SK-N-MC (cell line): ENCODE results near the gene ADAMTS5.

Experiments used
- DNase-seq: peaks from one replicate; pipeline ENCODE4 v3.0.0-alpha.2; 2011; ENCODE audit warnings: low read depth, low spot score
- H3K27ac ChIP-seq: fragments of 200-600 bp; sonication (generic); 2 replicates; pipeline ENCODE4 v1.5.1; 2016; ENCODE audit warnings: mixed run types
- H3K36me3 ChIP-seq: fragments of 200-600 bp; sonication (generic); 2 replicates; pipeline ENCODE4 v1.6.1; 2017; ENCODE audit warnings: antibody characterized with exemption, low read length, mixed read lengths; ENCODE audit not compliant: insufficient read depth
- H3K4me3 ChIP-seq: fragments of 200-600 bp; sonication (generic); 2 replicates; pipeline ENCODE4 v1.5.1; 2016
- H3K9ac ChIP-seq: fragments of 200-600 bp; sonication (generic); 2 replicates; pipeline ENCODE4 v1.8.0; 2017; ENCODE audit warnings: mixed run types, mixed read lengths; ENCODE audit not compliant: insufficient read length
- H3K9me3 ChIP-seq: fragments of 200-600 bp; sonication (generic); 2 replicates; pipeline ENCODE4 v1.6.1; 2017; ENCODE audit warnings: low read depth, mild to moderate bottlenecking, antibody characterized with exemption, low read length, moderate library complexity, mixed read lengths
- EZH2 ChIP-seq: fragments of 200-600 bp; sonication (generic); IDR thresholded peaks from one replicate; pipeline ENCODE4 v1.6.1; 2017; ENCODE audit warnings: antibody characterized with exemption
- FOXP2 ChIP-seq: optimal IDR thresholded peaks from 2 replicates; pipeline ENCODE3; 2011; ENCODE audit warnings: mild to moderate bottlenecking, moderate library complexity; ENCODE audit not compliant: insufficient read depth; ENCODE audit errors: extremely low read length, control extremely low read depth
- POLR2AphosphoS5 ChIP-seq: IDR thresholded peaks from 2 replicates; pipeline ENCODE4 v1.6.1; 2012; ENCODE audit warnings: mild to moderate bottlenecking, low read depth, low read length, borderline replicate concordance

The ADAMTS5 gene

GRCh38 chr21:26941421-26941820 is 25.5 kb downstream of the ADAMTS5 start:
- no peaks in the 10 kb centered on the region for H3K36me3 ChIP-seq
- H3K4me3 ChIP-seq: no peak overlapping the region
- no peak overlapping the region for H3K9ac ChIP-seq
- H3K9me3 ChIP-seq: no peaks in the 10 kb centered on the region
- DNase-seq: no peak
- no peak overlapping the region for H3K27ac ChIP-seq
- TF ChIP-seq FOXP2: no peak
- no peak for TF ChIP-seq POLR2AphosphoS5
- TF ChIP-seq EZH2: no peak

GRCh38 chr21:26939601-26940111 is 27.2 kb downstream of the ADAMTS5 start:
- no peaks in the 10 kb centered on the region for H3K36me3 ChIP-seq
- TF ChIP-seq POLR2AphosphoS5 (no peak), FOXP2 (no peak)
- H3K9ac ChIP-seq: no peak overlapping the region
- DNase-seq: no peak
- H3K27ac ChIP-seq: no peak overlapping the region
- no peak overlapping the region for H3K4me3 ChIP-seq
- no peaks in the 10 kb centered on the region for H3K9me3 ChIP-seq

GRCh38 chr21:26936641-26937040 is 30.2 kb downstream of the ADAMTS5 start:
- no peaks in the 10 kb centered on the region for H3K9me3 ChIP-seq
- no peak overlapping the region for H3K4me3 ChIP-seq
- no peak for DNase-seq
- H3K9ac ChIP-seq: no peak overlapping the region
- H3K27ac ChIP-seq: no peak overlapping the region
- no peaks in the 10 kb centered on the region for H3K36me3 ChIP-seq
- TF ChIP-seq POLR2AphosphoS5 (no peak), FOXP2 (no peak), EZH2 (no peak)

- H3K9ac ChIP-seq: no peak overlapping the region
- no peak for DNase-seq
- H3K36me3 ChIP-seq: no peaks in the 10 kb centered on the region
- H3K27ac ChIP-seq: no peak overlapping the region
- H3K4me3 ChIP-seq: no peak overlapping the region
- no peaks in the 10 kb centered on the region for H3K9me3 ChIP-seq
- TF ChIP-seq POLR2AphosphoS5 (no peak), FOXP2 (no peak), EZH2 (no peak)
Measured at GRCh38 chr21:26935977-26936376, 30.9 kb downstream of the ADAMTS5 start.

GRCh38 chr21:26934383-26934782 is 32.5 kb downstream of the ADAMTS5 start:
- no peak for TF ChIP-seq POLR2AphosphoS5
- no peak for TF ChIP-seq FOXP2
- no peak for TF ChIP-seq EZH2
- Histone ChIP-seq H3K27ac (no peak overlapping the region), H3K9ac (no peak overlapping the region), H3K4me3 (no peak overlapping the region), H3K36me3 (no peaks in the 10 kb centered on the region), H3K9me3 (no peaks in the 10 kb centered on the region)
- DNase-seq: no peak

- TF ChIP-seq EZH2 (no peak), FOXP2 (no peak), POLR2AphosphoS5 (no peak)
- Histone ChIP-seq H3K4me3 (no peak overlapping the region), H3K27ac (no peak overlapping the region), H3K9me3 (no peaks in the 10 kb centered on the region), H3K36me3 (no peaks in the 10 kb centered on the region), H3K9ac (no peak overlapping the region)
- no peak for DNase-seq
Measured at GRCh38 chr21:26933448-26933847, 33.4 kb downstream of the ADAMTS5 start.

- Histone ChIP-seq H3K9me3 (no peaks in the 10 kb centered on the region), H3K4me3 (no peak overlapping the region), H3K36me3 (no peaks in the 10 kb centered on the region), H3K27ac (no peak overlapping the region), H3K9ac (no peak overlapping the region)
- no peak for DNase-seq
- TF ChIP-seq FOXP2 (no peak), POLR2AphosphoS5 (no peak), EZH2 (no peak)
Measured at GRCh38 chr21:26925636-26926035, 41.3 kb downstream of the ADAMTS5 start.

- no peaks in the 10 kb centered on the region for H3K9me3 ChIP-seq
- no peak overlapping the region for H3K9ac ChIP-seq
- H3K27ac ChIP-seq: no peak overlapping the region
- H3K36me3 ChIP-seq: no peaks in the 10 kb centered on the region
- H3K4me3 ChIP-seq: no peak overlapping the region
- DNase-seq: no peak
- TF ChIP-seq EZH2: no peak
Measured at GRCh38 chr21:26925122-26925521, 41.8 kb downstream of the ADAMTS5 start.

- no peak for DNase-seq
- Histone ChIP-seq H3K9ac (no peak overlapping the region), H3K36me3 (no peaks in the 10 kb centered on the region), H3K9me3 (no peaks in the 10 kb centered on the region), H3K27ac (no peak overlapping the region), H3K4me3 (no peak overlapping the region)
- TF ChIP-seq POLR2AphosphoS5 (no peak), EZH2 (no peak), FOXP2 (no peak)
Measured at GRCh38 chr21:26923986-26924385, 42.9 kb downstream of the ADAMTS5 start.
